ENCODE data around the gene ZNF75A. TPM values are rescaled to one million over a fixed set of nuclear protein-coding genes. Genes with fewer than 3 reads are reported as not detected.

ZNF75A gene
- total RNA-seq, 1 donor from 2014 or later: 24.6 TPM

- DNase-seq (ENCODE audit: extremely low spot score in 2 of 2): no peak
- Histone ChIP-seq H3K27me3 (no peaks in the 10 kb centered on the region), H3K36me3 (peaks cover 8 to 73% of the 10 kb centered on the region in 2 donors), H3K9me3 (peaks cover 60% of the 10 kb centered on the region), H3K4me1 (peaks cover 5% of the 10 kb centered on the region), H3K4me3 (no peak overlapping the region), H3K27ac (no peak overlapping the region)
- TF ChIP-seq POLR2AphosphoS5 (IDR thresholded peaks at IDR 0.05; ENCODE audit: insufficient read depth in 1 of 2, low read depth in 1 of 2) (no peak), CTCF (IDR thresholded peaks at IDR 0.05) (no peak), POLR2A (IDR thresholded peaks at IDR 0.05) (no peak)
- intact Hi-C loops (cut with DNase I): loop anchor here (10.0 kb wide), 1 partner anchor 73 kb away; no protein-coding TSS in a partner anchor
Observed at GRCh38 chr16:3311496-3311895, 6.2 kb downstream of the ZNF75A start.

GRCh38 chr16:3317315-3317999 is 12.2 kb downstream of the ZNF75A start:
- H3K4me3 ChIP-seq: no peak overlapping the region
- H3K27me3 ChIP-seq: no peaks in the 10 kb centered on the region
- peaks cover 81% of the 10 kb centered on the region for H3K9me3 ChIP-seq
- no peaks in the 10 kb centered on the region for H3K4me1 ChIP-seq
- intact Hi-C loops (cut with DNase I): loop anchor here (10.0 kb wide), 1 partner anchor 67 kb away; no protein-coding TSS in a partner anchor
- no peak overlapping the region for H3K27ac ChIP-seq
- H3K36me3 ChIP-seq: peaks cover 12 to 76% of the 10 kb centered on the region in 2 donors
- no peak for TF ChIP-seq POLR2A (IDR thresholded peaks at IDR 0.05)
- no peak for TF ChIP-seq POLR2AphosphoS5 (IDR thresholded peaks at IDR 0.05; ENCODE audit: insufficient read depth in 1 of 2, low read depth in 1 of 2)
- TF ChIP-seq CTCF (IDR thresholded peaks at IDR 0.05): no peak
- no peak for DNase-seq (ENCODE audit: extremely low spot score in 2 of 2)

GRCh38 chr16:3321816-3322215 is 16.5 kb downstream of the ZNF75A start:
- H3K4me1 ChIP-seq: no peaks in the 10 kb centered on the region
- no peak for TF ChIP-seq CTCF (IDR thresholded peaks at IDR 0.05)
- TF ChIP-seq POLR2A (IDR thresholded peaks at IDR 0.05): no peak
- TF ChIP-seq POLR2AphosphoS5 (IDR thresholded peaks at IDR 0.05; ENCODE audit: insufficient read depth in 1 of 2, low read depth in 1 of 2): no peak
- peaks cover 60% of the 10 kb centered on the region for H3K9me3 ChIP-seq
- no peak for DNase-seq (ENCODE audit: extremely low spot score in 2 of 2)
- H3K27me3 ChIP-seq: no peaks in the 10 kb centered on the region
- no peak overlapping the region for H3K27ac ChIP-seq
- no peak overlapping the region for H3K4me3 ChIP-seq
- H3K36me3 ChIP-seq: peaks cover 1 to 37% of the 10 kb centered on the region in 2 donors
- intact Hi-C loops (cut with DNase I): no loop called here

- H3K27me3 ChIP-seq: no peaks in the 10 kb centered on the region
- H3K36me3 ChIP-seq: no peaks in the 10 kb centered on the region
- intact Hi-C loops (cut with DNase I): no loop called here
- no peak overlapping the region for H3K4me3 ChIP-seq
- DNase-seq (ENCODE audit: extremely low spot score in 2 of 2): no peak
- no peak overlapping the region for H3K27ac ChIP-seq
- peaks cover 11% of the 10 kb centered on the region for H3K9me3 ChIP-seq
- no peaks in the 10 kb centered on the region for H3K4me1 ChIP-seq
- TF ChIP-seq CTCF (IDR thresholded peaks at IDR 0.05) (no peak), POLR2AphosphoS5 (IDR thresholded peaks at IDR 0.05; ENCODE audit: insufficient read depth in 1 of 2, low read depth in 1 of 2) (no peak), POLR2A (IDR thresholded peaks at IDR 0.05) (no peak)
Observed at GRCh38 chr16:3327514-3327913, 22.2 kb downstream of the ZNF75A start.

- no peaks in the 10 kb centered on the region for H3K36me3 ChIP-seq
- H3K27ac ChIP-seq: no peak overlapping the region
- intact Hi-C loops (cut with DNase I): no loop called here
- H3K9me3 ChIP-seq: peaks cover 11% of the 10 kb centered on the region
- DNase-seq (ENCODE audit: extremely low spot score in 2 of 2): no peak
- no peaks in the 10 kb centered on the region for H3K27me3 ChIP-seq
- H3K4me1 ChIP-seq: no peaks in the 10 kb centered on the region
- H3K4me3 ChIP-seq: no peak overlapping the region
- TF ChIP-seq CTCF (IDR thresholded peaks at IDR 0.05) (no peak), POLR2AphosphoS5 (IDR thresholded peaks at IDR 0.05; ENCODE audit: insufficient read depth in 1 of 2, low read depth in 1 of 2) (no peak), POLR2A (IDR thresholded peaks at IDR 0.05) (no peak)
Observed at GRCh38 chr16:3328104-3328503, 22.8 kb downstream of the ZNF75A start.
